ENCODE measurements around the gene KRT71.

- TF ChIP-seq CTCF (IDR thresholded peaks at IDR 0.05) (no peak), POLR2A (IDR thresholded peaks at IDR 0.05) (no peak), POLR2AphosphoS5 (IDR thresholded peaks at IDR 0.05) (no peak), EP300 (IDR thresholded peaks at IDR 0.05) (no peak)
Observed at GRCh38 chr12:52600475-52600874, 47.5 kb upstream of the KRT71 start.
